Neural progenitor cell (in vitro differentiated cells): ENCODE measurements around the gene IQGAP3.

Experiments
- CTCF ChIP-seq: fragments of 200-600 bp; sonication (generic); IDR thresholded peaks from 2 replicates; pipeline ENCODE4 v1.5.1; 2017; ENCODE audit warnings: antibody characterized with exemption, mild to moderate bottlenecking
- EZH2 ChIP-seq: fragments of 200-600 bp; sonication (generic); IDR thresholded peaks from 2 replicates; pipeline ENCODE4 v1.6.1; 2017; ENCODE audit warnings: antibody characterized with exemption, mild to moderate bottlenecking, moderate library complexity

DNA sequence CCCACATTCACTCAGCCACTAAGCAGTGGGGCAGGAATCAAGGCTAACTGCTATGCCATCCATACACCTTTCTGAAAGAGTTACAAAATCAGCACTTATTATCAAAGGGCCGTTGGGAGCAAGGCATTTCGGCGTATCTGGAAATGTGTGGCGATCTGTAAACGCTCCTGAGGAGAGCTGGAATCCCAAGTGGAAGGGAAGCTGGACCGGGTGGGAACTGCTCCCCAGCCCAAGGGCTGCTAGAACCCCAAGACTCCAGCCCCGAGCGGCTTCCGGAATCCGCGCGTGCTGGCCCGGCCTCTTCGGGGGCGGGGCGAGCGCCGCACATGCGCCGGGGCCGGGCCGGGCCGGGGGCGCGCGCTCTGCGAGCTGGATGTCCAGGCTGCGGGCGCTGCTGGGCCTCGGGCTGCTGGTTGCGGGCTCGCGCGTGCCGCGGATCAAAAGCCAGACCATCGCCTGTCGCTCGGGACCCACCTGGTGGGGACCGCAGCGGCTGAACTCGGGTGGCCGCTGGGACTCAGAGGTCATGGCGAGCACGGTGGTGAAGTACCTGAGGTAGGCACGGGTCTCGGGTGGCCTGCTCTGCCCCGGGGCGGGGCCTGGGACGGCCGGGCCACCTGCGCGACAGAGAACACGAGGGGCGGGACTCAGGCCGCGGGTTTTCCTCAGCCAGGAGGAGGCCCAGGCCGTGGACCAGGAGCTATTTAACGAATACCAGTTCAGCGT is 19.2 kb upstream of the IQGAP3 start, which contains the start of gene NAXE:
- TF ChIP-seq CTCF: no peak
- no peak for TF ChIP-seq EZH2
